Measurements from ENCODE around the gene TMEM178B. TPM values are rescaled to one million over a fixed set of nuclear protein-coding genes. Genes with fewer than 3 reads are reported as not detected.

TMEM178B gene
- total RNA-seq, 1 experiment from 2014 or later = not detected

DNA sequence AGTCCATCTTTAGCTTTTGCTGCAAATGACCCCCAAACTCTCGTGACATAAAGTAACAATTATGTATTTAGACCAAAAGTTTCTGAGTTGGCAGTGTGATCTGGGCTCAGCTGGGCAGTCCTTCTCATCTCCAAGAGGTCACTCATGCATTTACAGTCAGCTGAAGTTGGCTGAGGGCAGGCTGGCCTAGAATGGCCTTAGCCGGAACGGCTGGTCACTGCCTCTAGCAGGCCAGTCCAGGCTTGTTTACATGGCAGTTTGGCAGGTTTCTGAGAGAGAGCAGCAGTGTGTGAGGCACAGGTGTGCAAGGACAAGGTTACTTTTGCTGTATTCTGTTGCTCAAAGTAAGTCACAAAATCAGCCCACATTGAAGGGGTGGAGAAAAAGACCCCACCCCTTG, 277.3 kb downstream of the TMEM178B start:
- no peak overlapping the region for H3K9ac ChIP-seq (ENCODE audit: low read length)
- no peaks in the 10 kb centered on the region for H3K36me3 ChIP-seq (ENCODE audit: insufficient read depth, low read length)
- no peaks in the 10 kb centered on the region for H4K20me1 ChIP-seq (ENCODE audit: insufficient read depth, low read depth, low read length)
- H3K9me3 ChIP-seq (ENCODE audit: low read length) = no peaks in the 10 kb centered on the region
- H3K4me2 ChIP-seq (ENCODE audit: low read depth, low read length, poor library complexity, severe bottlenecking) = no peak overlapping the region
- no peaks in the 10 kb centered on the region for H3K4me1 ChIP-seq (ENCODE audit: low read length)
- no peak for DNase-seq
- H3K27ac ChIP-seq (ENCODE audit: low read length) = no peak overlapping the region
- peaks cover 2% of the 10 kb centered on the region; the same call in 1 of the 2 replicates for H3K27me3 ChIP-seq (ENCODE audit: low read length)
- no peaks in the 10 kb centered on the region for H3K9me2 ChIP-seq (replicated peaks; ENCODE audit: insufficient read depth, low read length)
- no peaks in the 10 kb centered on the region for H3K79me2 ChIP-seq (ENCODE audit: low read length)
- H3K4me3 ChIP-seq (ENCODE audit: low read length) = no peak overlapping the region
- H2AFZ ChIP-seq (ENCODE audit: low read length) = no peak overlapping the region

DNA sequence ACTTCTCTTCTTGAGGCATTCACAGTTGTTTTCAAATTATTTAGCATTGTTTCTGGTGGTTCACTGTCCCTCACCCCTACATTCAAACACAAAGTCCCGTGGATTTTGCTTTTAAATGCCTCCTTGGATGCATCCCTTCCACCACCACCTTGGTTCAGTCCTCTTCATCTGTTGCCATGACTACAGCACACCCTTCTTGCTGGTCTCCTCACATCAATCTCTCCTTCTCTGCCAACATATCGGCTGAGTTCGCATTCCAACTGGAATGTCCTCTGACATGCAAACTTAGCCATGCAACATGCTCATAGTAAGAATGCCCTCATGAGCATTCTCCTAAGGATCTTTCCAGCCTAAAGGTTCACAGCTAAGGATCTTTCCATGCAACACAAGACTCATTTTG, 279.1 kb downstream of the TMEM178B start:
- Histone ChIP-seq H3K36me3 (ENCODE audit: insufficient read depth, low read length) (no peaks in the 10 kb centered on the region), H3K9me2 (replicated peaks; ENCODE audit: insufficient read depth, low read length) (no peaks in the 10 kb centered on the region), H4K20me1 (ENCODE audit: insufficient read depth, low read depth, low read length) (no peaks in the 10 kb centered on the region), H3K79me2 (ENCODE audit: low read length) (no peaks in the 10 kb centered on the region), H2AFZ (ENCODE audit: low read length) (no peak overlapping the region), H3K27ac (ENCODE audit: low read length) (no peak overlapping the region), H3K4me3 (ENCODE audit: low read length) (no peak overlapping the region), H3K4me2 (ENCODE audit: low read depth, low read length, poor library complexity, severe bottlenecking) (no peak overlapping the region), H3K27me3 (ENCODE audit: low read length) (peaks cover 2% of the 10 kb centered on the region; the same call in 1 of the 2 replicates), H3K9ac (ENCODE audit: low read length) (no peak overlapping the region), H3K9me3 (ENCODE audit: low read length) (no peaks in the 10 kb centered on the region), H3K4me1 (ENCODE audit: low read length) (no peaks in the 10 kb centered on the region)
- DNase-seq = no peak

GRCh38 chr7:141354251-141354650, 280.4 kb downstream of the TMEM178B start:
- no peaks in the 10 kb centered on the region for H3K9me2 ChIP-seq (replicated peaks; ENCODE audit: insufficient read depth, low read length)
- no peaks in the 10 kb centered on the region for H3K4me1 ChIP-seq (ENCODE audit: low read length)
- no peaks in the 10 kb centered on the region for H3K9me3 ChIP-seq (ENCODE audit: low read length)
- no peaks in the 10 kb centered on the region for H3K79me2 ChIP-seq (ENCODE audit: low read length)
- H3K4me2 ChIP-seq (ENCODE audit: low read depth, low read length, poor library complexity, severe bottlenecking) = no peak overlapping the region
- H4K20me1 ChIP-seq (ENCODE audit: insufficient read depth, low read depth, low read length) = no peaks in the 10 kb centered on the region
- H3K36me3 ChIP-seq (ENCODE audit: insufficient read depth, low read length) = no peaks in the 10 kb centered on the region
- H3K4me3 ChIP-seq (ENCODE audit: low read length) = no peak overlapping the region
- peaks cover 2% of the 10 kb centered on the region; the same call in 1 of the 2 replicates for H3K27me3 ChIP-seq (ENCODE audit: low read length)
- H3K27ac ChIP-seq (ENCODE audit: low read length) = no peak overlapping the region
- DNase-seq = no peak
- H3K9ac ChIP-seq (ENCODE audit: low read length) = no peak overlapping the region
- H2AFZ ChIP-seq (ENCODE audit: low read length) = no peak overlapping the region

GRCh38 chr7:141355032-141355431, 281.2 kb downstream of the TMEM178B start:
- Histone ChIP-seq H3K4me1 (ENCODE audit: low read length) (no peaks in the 10 kb centered on the region), H3K9me3 (ENCODE audit: low read length) (no peaks in the 10 kb centered on the region), H3K4me2 (ENCODE audit: low read depth, low read length, poor library complexity, severe bottlenecking) (no peak overlapping the region), H3K4me3 (ENCODE audit: low read length) (no peak overlapping the region), H3K9ac (ENCODE audit: low read length) (no peak overlapping the region), H4K20me1 (ENCODE audit: insufficient read depth, low read depth, low read length) (no peaks in the 10 kb centered on the region), H2AFZ (ENCODE audit: low read length) (no peak overlapping the region), H3K27me3 (ENCODE audit: low read length) (no peaks in the 10 kb centered on the region; the same call in 1 of the 2 replicates), H3K79me2 (ENCODE audit: low read length) (no peaks in the 10 kb centered on the region), H3K9me2 (replicated peaks; ENCODE audit: insufficient read depth, low read length) (no peaks in the 10 kb centered on the region; the same call in 1 of the 2 replicates), H3K27ac (ENCODE audit: low read length) (no peak overlapping the region), H3K36me3 (ENCODE audit: insufficient read depth, low read length) (no peaks in the 10 kb centered on the region)
- DNase-seq = no peak

- Histone ChIP-seq H3K9me3 (ENCODE audit: low read length) (no peaks in the 10 kb centered on the region), H2AFZ (ENCODE audit: low read length) (no peak overlapping the region), H3K9ac (ENCODE audit: low read length) (no peak overlapping the region), H4K20me1 (ENCODE audit: insufficient read depth, low read depth, low read length) (no peaks in the 10 kb centered on the region), H3K9me2 (replicated peaks; ENCODE audit: insufficient read depth, low read length) (no peaks in the 10 kb centered on the region; the same call in 1 of the 2 replicates), H3K27ac (ENCODE audit: low read length) (no peak overlapping the region), H3K79me2 (ENCODE audit: low read length) (no peaks in the 10 kb centered on the region), H3K27me3 (ENCODE audit: low read length) (no peaks in the 10 kb centered on the region), H3K4me1 (ENCODE audit: low read length) (no peaks in the 10 kb centered on the region), H3K4me2 (ENCODE audit: low read depth, low read length, poor library complexity, severe bottlenecking) (no peak overlapping the region), H3K4me3 (ENCODE audit: low read length) (no peak overlapping the region), H3K36me3 (ENCODE audit: insufficient read depth, low read length) (no peaks in the 10 kb centered on the region)
- no peak for DNase-seq
Observed at GRCh38 chr7:141356161-141356560, 282.3 kb downstream of the TMEM178B start.

DNA sequence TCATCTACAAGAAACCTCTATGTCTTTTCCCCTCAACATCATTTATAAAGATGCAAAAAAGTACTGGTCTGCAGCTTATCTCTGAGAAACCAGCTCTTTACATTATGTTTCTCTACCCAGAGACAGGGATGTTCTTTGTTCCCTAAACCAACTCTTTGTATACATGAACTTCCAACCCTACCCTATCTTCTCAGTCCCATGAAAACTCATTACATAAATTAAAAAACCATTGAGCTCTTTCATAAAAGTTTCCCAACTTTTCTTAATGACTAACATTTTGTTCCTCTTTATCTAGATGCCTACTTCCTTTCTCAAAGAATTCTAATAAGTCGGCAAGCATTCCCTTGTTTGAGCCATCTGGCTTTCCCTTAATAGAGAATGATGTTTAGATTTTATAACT, 284.5 kb downstream of the TMEM178B start:
- H3K27me3 ChIP-seq (ENCODE audit: low read length) = no peaks in the 10 kb centered on the region
- no peaks in the 10 kb centered on the region; the same call in 1 of the 2 replicates for H3K9me2 ChIP-seq (replicated peaks; ENCODE audit: insufficient read depth, low read length)
- no peaks in the 10 kb centered on the region for H3K79me2 ChIP-seq (ENCODE audit: low read length)
- H4K20me1 ChIP-seq (ENCODE audit: insufficient read depth, low read depth, low read length) = no peaks in the 10 kb centered on the region
- H3K9me3 ChIP-seq (ENCODE audit: low read length) = no peaks in the 10 kb centered on the region
- no peak overlapping the region for H3K27ac ChIP-seq (ENCODE audit: low read length)
- no peaks in the 10 kb centered on the region for H3K36me3 ChIP-seq (ENCODE audit: insufficient read depth, low read length)
- H3K4me2 ChIP-seq (ENCODE audit: low read depth, low read length, poor library complexity, severe bottlenecking) = no peak overlapping the region
- no peak for DNase-seq
- peaks cover 8% of the 10 kb centered on the region for H3K4me1 ChIP-seq (ENCODE audit: low read length)
- no peak overlapping the region for H3K4me3 ChIP-seq (ENCODE audit: low read length)
- H2AFZ ChIP-seq (ENCODE audit: low read length) = no peak overlapping the region
- no peak overlapping the region for H3K9ac ChIP-seq (ENCODE audit: low read length)

GRCh38 chr7:141359262-141359661, 285.4 kb downstream of the TMEM178B start:
- H3K4me2 ChIP-seq (ENCODE audit: low read depth, low read length, poor library complexity, severe bottlenecking) = no peak overlapping the region
- H3K36me3 ChIP-seq (ENCODE audit: insufficient read depth, low read length) = no peaks in the 10 kb centered on the region

DNA sequence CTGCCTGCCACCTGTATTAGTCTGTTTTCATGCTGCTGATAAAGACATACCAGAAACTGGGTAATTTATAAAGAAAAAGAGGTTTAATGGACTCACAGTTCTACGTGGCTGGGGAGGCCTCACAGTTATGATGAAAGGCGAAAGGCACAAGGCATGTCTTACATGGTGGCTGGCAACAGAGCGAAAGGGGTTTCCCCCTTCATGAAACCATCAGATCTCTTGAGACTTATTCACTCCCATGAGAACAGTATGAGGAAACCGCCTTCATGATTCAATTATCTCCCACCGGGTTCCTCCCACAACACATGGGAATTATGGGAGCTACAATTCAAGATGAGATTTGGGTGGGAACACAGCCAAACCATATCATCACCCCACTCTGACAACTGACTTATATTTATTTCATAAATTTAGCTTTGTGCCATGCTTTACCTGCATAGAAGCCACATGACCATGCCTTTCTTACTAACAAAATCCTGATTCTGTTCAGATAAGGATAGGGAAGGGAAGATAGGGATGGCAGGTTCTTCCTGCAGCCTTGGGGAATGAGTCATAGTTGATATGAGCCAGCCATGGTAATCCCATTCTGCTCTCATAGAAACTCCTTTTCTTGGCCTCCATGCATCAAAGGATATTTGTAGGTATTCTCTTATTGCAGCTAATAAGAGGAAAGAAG, 286.0 kb downstream of the TMEM178B start:
- peaks cover 8% of the 10 kb centered on the region for H3K4me1 ChIP-seq (ENCODE audit: low read length)
- no peak overlapping the region for H3K4me2 ChIP-seq (ENCODE audit: low read depth, low read length, poor library complexity, severe bottlenecking)
- H3K36me3 ChIP-seq (ENCODE audit: insufficient read depth, low read length) = no peaks in the 10 kb centered on the region
- H3K79me2 ChIP-seq (ENCODE audit: low read length) = no peaks in the 10 kb centered on the region
- no peaks in the 10 kb centered on the region; the same call in 1 of the 2 replicates for H3K9me2 ChIP-seq (replicated peaks; ENCODE audit: insufficient read depth, low read length)
- H3K27me3 ChIP-seq (ENCODE audit: low read length) = no peaks in the 10 kb centered on the region
- no peaks in the 10 kb centered on the region for H3K9me3 ChIP-seq (ENCODE audit: low read length)
- H4K20me1 ChIP-seq (ENCODE audit: insufficient read depth, low read depth, low read length) = no peaks in the 10 kb centered on the region
- H3K27ac ChIP-seq (ENCODE audit: low read length) = no peak overlapping the region
- no peak overlapping the region for H3K4me3 ChIP-seq (ENCODE audit: low read length)
- no peak for DNase-seq
- no peak overlapping the region for H2AFZ ChIP-seq (ENCODE audit: low read length)
- no peak overlapping the region for H3K9ac ChIP-seq (ENCODE audit: low read length)

More at GRCh38 chr7:141359262-141359661, 285.4 kb downstream of the TMEM178B start:
- Histone ChIP-seq H4K20me1 (ENCODE audit: insufficient read depth, low read depth, low read length) (no peaks in the 10 kb centered on the region), H3K4me3 (ENCODE audit: low read length) (no peak overlapping the region), H3K9me3 (ENCODE audit: low read length) (no peaks in the 10 kb centered on the region), H3K27ac (ENCODE audit: low read length) (no peak overlapping the region), H3K4me1 (ENCODE audit: low read length) (peaks cover 8% of the 10 kb centered on the region), H3K9ac (ENCODE audit: low read length) (no peak overlapping the region), H3K79me2 (ENCODE audit: low read length) (no peaks in the 10 kb centered on the region), H3K9me2 (replicated peaks; ENCODE audit: insufficient read depth, low read length) (no peaks in the 10 kb centered on the region; the same call in 1 of the 2 replicates), H3K27me3 (ENCODE audit: low read length) (no peaks in the 10 kb centered on the region), H2AFZ (ENCODE audit: low read length) (no peak overlapping the region)
- no peak for DNase-seq

Data from Karpas-422 (cell line).